ENCODE measurements around the gene THOC6. TPM values are rescaled to one million over a fixed set of nuclear protein-coding genes. Genes with fewer than 3 reads are reported as not detected.

Gene THOC6
- total and polyA plus RNA-seq, 12 donors = 9.0 to 107 (median 18.7) TPM

DNA sequence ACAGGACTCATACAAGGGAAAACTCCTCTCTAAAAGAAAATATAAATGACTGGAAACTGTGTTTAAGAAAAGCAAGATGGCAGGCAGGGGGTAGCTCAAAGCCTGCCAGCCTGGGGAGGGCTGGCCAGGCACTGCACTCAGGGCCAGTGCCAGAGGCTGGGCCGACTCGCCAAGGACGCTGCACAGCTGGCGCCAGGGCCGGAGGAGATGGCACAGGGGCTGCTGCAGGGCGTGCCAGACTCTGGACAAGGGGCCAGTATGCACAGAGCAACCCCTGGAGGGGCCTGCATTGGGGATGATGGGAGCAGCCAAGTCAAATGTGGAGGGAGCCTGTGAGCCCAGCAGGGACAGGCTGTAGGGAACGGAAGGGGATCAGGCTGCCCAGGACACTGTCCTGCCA lies 47.6 kb upstream of the THOC6 start:
- Histone ChIP-seq H3K27me3 (peaks cover 4% of the 10 kb centered on the region), H3K9me3 (replicated peaks in 1 of 3) (no peaks in the 10 kb centered on the region), H3K4me3 (no peak overlapping the region), H3K36me3 (replicated peaks in 1 of 2) (no peaks in the 10 kb centered on the region), H3K27ac (no peak overlapping the region), H3K4me1 (replicated peaks in 1 of 2) (peaks cover 12 to 15% of the 10 kb centered on the region in 2 donors)
- 37 to 90% (median 60%) methylated on average over 7 of the region's 7 CpGs for WGBS, 4 donors
- intact Hi-C loops (cut with DNase I) = no loop called here
- DNase-seq = no peak
- no peak for TF ChIP-seq POLR2A (IDR thresholded peaks at IDR 0.05)
- TF ChIP-seq, protein P1, sequence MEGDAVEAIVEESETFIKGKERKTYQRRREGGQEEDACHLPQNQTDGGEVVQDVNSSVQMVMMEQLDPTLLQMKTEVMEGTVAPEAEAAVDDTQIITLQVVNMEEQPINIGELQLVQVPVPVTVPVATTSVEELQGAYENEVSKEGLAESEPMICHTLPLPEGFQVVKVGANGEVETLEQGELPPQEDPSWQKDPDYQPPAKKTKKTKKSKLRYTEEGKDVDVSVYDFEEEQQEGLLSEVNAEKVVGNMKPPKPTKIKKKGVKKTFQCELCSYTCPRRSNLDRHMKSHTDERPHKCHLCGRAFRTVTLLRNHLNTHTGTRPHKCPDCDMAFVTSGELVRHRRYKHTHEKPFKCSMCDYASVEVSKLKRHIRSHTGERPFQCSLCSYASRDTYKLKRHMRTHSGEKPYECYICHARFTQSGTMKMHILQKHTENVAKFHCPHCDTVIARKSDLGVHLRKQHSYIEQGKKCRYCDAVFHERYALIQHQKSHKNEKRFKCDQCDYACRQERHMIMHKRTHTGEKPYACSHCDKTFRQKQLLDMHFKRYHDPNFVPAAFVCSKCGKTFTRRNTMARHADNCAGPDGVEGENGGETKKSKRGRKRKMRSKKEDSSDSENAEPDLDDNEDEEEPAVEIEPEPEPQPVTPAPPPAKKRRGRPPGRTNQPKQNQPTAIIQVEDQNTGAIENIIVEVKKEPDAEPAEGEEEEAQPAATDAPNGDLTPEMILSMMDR (IDR thresholded peaks at IDR 0.05) = no peak

- DNase-seq = no peak
- no peak for TF ChIP-seq POLR2A (IDR thresholded peaks at IDR 0.05)
- TF ChIP-seq, protein P1 (IDR thresholded peaks at IDR 0.05) = no peak
- Histone ChIP-seq H3K9me3 (replicated peaks in 1 of 3) (no peaks in the 10 kb centered on the region), H3K27ac (no peak overlapping the region), H3K4me1 (replicated peaks in 1 of 2) (peaks cover 12 to 17% of the 10 kb centered on the region in 2 donors), H3K4me3 (no peak overlapping the region), H3K36me3 (replicated peaks in 1 of 2) (no peaks in the 10 kb centered on the region), H3K27me3 (peaks cover 4% of the 10 kb centered on the region)
- WGBS, 4 donors = 86 to 96% (median 93%) methylated on average over 12 to 15 of the region's 15 CpGs
- intact Hi-C loops (cut with DNase I) = no loop called here
Measured at GRCh38 chr16:2976673-2977072, 47.2 kb upstream of the THOC6 start.

DNA sequence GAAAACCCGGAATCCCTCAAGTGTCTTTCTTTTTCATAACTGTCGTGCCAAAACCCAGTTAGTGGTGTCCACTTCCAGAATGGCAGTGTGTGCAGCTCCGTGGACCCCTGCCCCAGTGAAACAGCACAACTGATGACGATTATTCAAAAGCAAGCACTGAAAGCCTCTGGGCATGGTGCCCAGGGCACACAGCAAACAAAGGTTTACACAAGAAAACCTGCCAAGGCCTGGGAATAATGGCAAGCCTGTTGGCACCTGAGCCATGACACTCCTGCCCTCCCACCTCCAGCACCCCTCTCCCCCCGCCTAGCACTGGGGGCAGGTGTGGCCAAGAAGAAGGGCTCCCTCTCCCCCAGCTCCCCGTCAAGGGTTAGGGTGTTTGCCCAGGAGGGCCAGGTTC lies 46.4 kb upstream of the THOC6 start:
- Histone ChIP-seq H3K27ac (no peak overlapping the region), H3K36me3 (replicated peaks in 1 of 2) (no peaks in the 10 kb centered on the region), H3K27me3 (peaks cover 4% of the 10 kb centered on the region), H3K4me1 (replicated peaks in 1 of 2) (peaks cover 12 to 17% of the 10 kb centered on the region in 2 donors), H3K9me3 (replicated peaks in 1 of 3) (no peaks in the 10 kb centered on the region), H3K4me3 (no peak overlapping the region)
- 73 to 84% (median 80%) methylated on average over 5 to 6 of the region's 6 CpGs for WGBS, 4 donors
- intact Hi-C loops (cut with DNase I) = no loop called here
- no peak for TF ChIP-seq POLR2A (IDR thresholded peaks at IDR 0.05)
- TF ChIP-seq, protein P1 (IDR thresholded peaks at IDR 0.05) = no peak
- DNase-seq = no peak

DNA sequence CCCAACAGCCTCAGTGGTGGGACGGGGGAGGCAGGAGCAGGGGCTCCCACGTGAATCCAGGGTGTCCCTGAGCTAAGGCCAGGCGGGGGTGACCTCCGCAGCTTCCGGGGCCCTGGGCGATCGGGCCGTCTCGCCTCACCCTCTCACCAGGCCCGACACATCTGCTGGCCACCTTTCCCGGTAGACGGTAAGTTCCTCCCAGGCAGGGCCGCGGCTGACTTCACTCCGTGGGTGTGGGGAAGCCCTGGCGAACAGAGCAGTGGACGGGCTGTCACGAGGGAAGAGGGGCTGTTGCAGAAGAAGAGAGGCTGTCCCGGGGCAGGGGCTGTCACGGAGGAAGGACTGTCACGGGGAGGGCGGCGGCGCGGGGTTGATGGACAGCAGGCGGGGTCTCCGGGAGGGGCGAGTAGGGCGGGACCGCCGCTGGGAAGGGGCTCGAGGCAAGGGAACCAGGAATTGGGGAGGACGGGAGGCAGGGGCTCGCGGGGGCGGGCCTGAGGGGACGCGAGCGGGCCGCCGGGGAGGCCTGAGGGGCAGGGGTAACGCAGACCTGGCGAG lies 44.1 kb upstream of the THOC6 start:
- Histone ChIP-seq H3K4me1 (replicated peaks in 1 of 2) (peaks cover 12 to 24% of the 10 kb centered on the region in 2 donors), H3K4me3 (peak overlapping the region in 2 of 4 donors; percentile 62 to 72), H3K9me3 (replicated peaks in 1 of 3) (no peaks in the 10 kb centered on the region), H3K27me3 (peaks cover 4% of the 10 kb centered on the region), H3K27ac (no peak overlapping the region), H3K36me3 (replicated peaks in 1 of 2) (no peaks in the 10 kb centered on the region)
- WGBS, 4 donors = 3 to 10% (median 4%) methylated on average over 7 to 43 of the region's 43 CpGs
- intact Hi-C loops (cut with DNase I) = loop anchor here in 1 of 2 donors (10.0 kb wide), 1 partner anchor 55 kb away; no protein-coding TSS in a partner anchor
- TF ChIP-seq, protein P1 (IDR thresholded peaks at IDR 0.05) = no peak
- TF ChIP-seq POLR2A (IDR thresholded peaks at IDR 0.05) = no peak
- no peak for DNase-seq
